ENCODE measurements around the gene SNED1.

The SNED1 gene

DNA sequence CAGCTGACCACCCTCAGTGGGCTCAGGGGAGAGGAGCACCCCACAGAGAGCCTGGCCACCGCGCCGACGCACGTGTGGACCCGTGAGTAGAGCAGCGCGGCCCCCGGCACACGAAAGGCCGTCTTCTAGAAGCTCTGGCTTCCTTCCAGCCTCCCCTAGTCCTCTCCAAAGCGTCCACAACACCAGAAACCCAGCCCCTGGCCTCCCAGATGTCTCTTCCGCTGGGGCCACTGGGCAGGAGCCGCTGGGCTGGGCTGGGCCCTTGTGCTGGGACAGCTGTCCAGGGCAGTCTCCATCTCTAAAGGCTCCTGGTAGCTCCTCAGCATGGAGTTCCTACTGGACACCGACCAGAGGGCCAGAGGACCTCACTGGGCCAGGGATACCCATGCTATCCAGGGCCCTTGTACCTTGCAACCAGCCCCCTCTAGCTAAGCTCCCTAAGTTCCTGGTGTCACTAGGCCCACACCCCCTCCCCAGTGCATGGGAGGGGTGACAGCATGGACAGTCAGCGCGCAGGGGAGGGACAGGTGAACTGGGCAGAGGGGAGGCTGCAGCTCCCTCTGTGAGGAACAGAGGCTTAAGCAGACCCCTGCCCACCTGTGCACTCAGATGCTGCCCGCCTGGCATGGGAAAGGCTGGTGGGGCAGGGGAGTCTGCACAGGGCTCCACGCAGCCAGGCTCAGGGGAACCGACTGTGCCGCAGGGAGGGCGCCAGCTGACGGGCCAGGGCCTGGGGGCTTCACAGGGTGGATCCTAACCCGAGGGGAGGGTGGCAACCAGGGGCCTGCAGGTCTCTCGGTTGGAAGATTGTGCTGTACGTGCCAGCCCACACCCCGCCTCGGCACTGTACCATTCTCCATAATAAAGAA is 70.8 kb downstream of the SNED1 start:
- no peak for DNase-seq

DNA sequence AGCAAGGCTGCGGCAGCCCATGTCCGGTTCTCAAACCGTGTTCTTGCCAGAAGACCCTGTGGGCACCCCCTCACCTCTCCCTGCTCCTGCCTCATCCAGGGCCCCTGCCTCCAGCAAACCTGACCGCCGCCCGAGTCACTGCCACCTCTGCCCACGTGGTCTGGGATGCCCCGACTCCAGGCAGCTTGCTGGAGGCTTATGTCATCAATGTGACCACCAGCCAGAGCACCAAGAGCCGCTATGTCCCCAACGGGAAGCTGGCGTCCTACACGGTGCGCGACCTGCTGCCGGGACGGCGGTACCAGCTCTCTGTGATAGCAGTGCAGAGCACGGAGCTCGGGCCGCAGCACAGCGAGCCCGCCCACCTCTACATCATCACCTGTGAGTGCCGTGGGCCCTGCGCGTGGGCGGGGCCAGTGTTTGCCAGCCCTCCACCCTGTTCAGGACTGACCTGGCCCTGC is 71.4 kb downstream of the SNED1 start:
- DNase-seq = no peak

DNA sequence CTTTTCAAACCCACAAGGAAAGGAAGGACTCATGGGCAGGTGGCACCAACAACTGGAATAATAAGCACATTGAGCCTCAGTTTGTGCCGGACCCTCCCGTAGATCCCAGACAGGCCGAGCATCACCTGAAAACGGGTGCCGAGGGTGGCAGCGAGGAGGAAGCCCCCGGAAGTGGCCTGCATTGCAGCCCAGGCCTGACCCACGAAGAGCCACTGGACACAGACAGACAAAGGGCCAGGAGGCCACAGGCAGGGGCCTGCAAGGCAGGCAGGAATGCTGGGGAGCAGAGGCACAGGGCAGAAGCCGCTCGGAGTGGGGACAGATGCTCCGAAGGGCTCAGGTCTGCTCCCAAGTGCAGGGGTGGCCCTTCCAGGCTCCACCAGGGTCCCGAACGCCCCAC is 71.9 kb downstream of the SNED1 start:
- no peak for DNase-seq

DNA sequence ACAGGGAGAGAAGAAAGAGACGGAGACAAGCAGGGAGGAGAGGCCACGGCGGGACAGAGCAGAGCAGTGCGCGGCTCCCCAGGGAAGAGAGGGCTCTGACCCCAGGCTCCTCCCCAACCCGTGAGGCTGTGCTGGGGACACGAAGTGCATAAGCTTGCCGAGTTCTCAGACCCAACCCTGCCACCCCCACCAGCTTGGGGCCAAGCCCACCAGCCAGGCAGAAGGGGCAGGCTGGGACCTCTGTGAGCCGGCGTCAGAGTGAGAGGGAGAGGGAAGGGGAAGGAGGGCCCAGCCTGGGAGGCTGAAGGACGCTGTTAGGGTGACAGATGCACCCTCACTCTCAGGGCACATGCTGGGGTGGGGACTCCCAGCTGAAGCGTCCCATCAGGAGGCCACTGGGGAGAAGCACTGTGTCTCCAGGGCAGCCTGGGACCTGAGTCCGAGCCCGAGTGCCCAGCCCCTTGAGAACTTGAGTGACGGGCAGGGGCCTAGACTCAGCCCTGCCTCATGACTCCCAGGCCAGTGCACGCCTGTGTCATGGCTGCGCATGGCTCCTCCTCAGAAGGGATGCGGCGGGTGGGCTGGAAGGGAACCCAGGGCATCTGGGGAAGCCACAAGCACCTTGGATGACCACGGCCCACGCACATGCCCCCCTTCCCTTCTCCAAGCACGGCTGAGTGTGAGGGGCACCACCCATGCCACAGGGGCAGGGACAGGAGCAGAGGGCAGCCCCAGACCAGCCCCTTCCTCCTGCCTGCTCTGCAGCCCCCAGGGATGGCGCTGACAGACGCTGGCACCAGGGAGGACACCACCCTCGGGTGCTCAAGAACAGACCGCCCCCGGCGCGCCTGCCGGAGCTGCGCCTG is 72.6 kb downstream of the SNED1 start:
- no peak for DNase-seq

DNA sequence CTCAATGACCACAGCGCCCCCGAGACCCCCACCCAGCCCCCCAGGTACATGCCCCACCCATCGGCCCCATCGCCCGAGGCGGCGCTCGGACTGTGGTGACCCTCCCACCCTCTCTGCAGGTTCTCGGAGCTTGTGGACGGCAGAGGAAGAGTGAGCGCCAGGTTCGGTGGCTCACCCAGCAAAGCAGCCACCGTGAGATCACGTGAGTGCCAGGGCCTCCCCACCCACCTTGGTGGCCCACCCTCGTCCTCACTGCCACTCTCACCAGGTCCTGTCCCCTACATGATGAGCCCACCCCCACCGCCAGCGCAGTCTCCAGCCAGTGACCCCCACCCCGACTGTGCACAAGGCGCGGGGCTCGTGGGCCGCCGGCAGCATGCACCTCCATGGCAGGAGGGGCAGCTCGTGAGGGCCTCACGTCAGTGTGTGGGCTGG is 73.3 kb downstream of the SNED1 start:
- DNase-seq = no peak

DNA sequence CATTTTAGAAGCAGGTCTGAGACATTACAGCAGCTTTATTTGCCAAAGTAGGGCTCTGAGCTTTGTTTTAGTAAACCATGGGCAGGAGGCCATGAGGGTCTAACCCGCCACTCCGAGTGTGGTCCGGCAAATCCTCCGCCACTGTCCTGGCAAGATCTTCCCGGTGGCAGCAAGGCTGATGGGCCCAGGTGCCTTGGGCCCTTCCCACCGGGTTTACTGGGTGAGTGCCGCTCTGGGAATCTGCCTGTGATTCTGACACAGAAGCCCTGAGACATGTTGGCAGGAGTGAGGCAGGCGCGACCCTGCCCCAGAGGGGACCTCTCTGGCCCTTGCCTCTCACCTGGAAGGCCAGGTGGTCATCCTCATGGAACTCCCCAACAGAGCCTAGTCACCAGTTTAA is 73.7 kb downstream of the SNED1 start:
- no peak for DNase-seq

DNA sequence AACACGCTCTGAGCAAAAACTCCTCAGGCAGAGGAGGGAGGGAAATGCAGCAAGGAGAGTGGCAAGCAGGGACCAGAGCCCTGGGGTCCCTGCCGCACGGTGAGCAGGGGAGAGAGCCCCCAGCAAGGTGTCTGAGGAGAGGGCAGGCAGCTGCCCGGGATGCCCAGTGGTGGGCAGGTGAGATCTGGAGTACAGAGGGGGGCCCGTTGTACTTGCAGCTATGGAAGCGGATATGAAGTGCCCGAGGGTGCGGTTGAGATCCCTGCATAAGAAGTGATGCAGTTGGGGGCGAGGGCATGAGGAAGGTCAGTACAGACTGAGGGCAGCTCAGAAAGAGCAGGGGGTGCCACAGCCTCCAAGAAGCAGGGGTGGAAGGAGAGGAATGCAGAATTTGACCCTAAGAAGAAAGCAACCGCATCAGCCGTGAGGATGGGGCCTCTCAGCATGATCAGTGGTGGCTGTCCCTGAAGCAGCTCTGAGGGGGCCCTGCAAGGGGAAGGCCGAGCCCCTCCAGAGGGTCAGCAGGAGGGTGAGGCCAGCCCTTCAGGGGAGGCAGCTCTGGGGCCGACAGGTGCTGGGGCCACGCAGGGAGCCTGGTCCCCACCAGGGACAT is 74.2 kb downstream of the SNED1 start:
- no peak for DNase-seq

DNA sequence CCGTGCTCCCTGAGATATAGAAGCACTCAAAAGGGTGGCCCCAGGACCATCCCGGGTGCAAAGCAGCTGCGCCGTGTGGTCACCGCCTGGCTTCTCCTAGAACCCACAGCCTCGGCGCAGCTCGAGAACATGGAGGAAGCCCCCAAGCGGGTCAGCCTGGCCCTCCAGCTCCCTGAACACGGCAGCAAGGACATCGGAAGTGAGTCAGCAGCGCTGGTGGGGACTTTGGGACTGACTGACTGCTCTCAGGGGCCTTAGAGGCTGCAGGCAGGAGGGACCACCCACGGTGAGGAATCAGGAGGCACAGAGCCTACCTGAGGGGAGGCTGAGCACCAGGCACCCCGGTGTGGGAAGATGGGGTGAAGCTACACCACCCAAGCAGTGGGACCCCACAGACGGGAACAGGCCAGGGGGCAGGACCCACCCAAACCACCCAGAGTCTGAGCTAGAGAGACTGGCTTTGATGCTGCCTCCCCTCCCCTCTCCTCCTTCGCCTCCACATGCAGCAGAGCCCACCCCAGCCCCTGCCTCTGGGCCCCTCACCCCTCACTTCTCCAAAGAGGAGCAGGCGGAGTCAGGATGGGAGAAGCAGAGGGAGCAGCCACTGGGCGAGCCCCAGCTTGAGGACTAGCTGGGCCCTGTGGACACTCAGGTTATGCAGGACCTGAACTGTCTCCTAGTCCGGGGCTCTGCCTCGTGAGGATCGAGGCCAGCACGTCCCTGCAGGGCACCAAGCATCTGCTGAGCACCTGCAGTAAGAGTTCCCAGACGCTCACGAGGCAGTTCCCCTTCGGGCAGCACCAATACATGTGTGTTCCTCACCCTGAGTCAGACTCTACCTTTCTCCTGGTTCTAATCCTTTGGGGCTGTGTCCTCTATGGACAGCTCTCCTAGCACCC is 75.0 kb downstream of the SNED1 start:
- no peak for DNase-seq

DNA sequence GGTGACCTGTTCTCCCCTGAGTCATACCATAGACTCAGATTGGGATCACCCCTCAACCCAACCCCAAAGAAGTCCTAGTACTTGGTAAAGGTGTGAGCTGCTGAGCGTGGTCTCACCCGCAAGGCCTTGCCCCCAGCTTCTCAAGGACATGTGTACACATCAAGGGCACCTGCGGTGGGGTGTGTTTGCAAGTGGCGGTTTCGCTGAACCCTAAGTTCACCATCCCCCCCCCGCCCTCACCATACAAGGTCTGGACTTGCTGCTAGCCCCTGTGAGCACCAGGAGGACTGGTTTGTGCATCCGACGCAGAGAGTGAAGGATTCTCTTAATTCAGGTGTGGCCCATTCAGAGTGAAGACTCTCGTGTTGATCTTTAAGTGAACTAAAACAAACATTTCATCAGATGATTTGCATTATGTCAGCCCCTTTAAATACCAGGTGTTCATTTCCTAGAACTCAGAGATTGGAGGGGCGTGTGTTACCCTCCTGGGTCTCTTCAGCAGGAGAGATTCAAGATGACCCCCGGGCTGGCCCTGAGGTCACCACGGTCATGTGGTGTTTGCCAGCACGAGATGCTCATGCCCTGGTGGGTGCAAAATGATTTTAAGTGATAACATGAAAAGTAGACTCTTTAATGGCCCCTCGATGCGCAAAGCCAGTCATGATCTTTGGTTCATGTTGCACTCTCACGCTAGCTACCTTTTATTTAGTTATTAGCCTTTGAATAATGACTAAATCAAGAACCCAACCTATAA is 75.8 kb downstream of the SNED1 start:
- DNase-seq = no peak

DNA sequence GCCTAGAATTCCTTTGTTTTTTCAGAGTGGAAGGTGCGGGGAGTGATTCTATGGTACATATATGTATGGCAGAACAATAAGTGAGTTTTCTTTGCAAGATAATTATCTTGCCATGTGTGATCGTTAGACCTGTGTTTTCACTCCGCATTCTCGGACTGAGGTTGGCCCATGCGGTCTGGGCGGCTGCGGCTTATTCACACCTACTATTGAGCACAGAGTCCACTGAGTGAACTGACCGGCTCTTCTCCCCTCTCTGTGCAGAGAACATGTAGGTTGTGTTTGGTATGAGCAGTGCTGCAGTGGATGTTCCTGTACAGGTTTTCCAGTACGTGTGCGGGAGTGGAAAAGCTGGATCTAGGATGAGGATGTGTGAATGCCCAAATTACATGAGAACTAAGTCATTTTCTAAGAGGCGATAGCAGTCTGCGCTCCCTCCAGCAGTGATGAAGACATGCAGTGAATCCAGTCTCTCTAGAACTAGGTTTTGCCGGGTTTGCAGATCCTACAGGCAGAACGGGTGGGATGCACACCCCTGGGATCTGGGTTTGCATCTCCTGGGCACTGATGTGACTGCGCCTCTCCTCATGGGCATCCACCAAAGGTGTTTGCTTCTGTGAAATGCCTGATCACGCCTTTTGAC is 76.6 kb downstream of the SNED1 start:
- no peak for DNase-seq

DNA sequence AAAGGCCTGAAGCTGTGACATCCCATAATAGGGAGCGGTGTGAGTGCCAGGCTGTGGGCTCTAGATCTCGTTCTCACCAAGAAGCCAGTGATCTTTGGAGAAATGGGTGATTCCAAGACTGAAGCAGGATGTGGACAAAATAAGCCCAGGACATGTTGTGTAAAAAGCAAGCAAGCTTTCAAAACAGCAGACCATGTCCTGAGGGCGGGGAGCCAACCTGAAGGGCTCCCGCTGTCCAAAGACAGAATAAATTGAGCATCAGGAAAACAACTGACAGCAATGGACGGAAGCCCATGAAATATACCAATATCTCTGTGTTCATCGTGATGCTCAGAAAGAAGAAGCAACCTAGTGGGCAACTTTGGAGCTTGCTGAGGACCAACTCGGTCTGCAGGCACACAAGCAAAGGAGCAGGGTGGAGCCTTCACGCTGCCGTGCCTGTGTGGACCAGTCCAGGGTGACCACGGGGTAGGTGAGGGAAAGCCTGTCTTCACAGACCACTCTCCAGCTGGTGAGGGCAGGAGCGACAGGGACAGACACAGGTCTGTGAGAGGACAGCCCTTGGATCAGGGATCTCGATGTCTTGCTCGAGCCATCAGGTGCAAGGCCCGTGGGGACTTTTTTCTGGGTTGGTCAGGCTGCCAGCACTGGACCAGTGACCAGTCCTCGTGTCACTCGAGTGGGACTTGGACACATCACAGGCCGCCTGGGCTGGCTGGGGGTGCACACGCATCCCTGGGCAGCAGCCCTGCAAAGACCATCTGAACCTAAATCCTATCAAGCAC is 82.2 kb downstream of the SNED1 start:
- DNase-seq = no peak

DNA sequence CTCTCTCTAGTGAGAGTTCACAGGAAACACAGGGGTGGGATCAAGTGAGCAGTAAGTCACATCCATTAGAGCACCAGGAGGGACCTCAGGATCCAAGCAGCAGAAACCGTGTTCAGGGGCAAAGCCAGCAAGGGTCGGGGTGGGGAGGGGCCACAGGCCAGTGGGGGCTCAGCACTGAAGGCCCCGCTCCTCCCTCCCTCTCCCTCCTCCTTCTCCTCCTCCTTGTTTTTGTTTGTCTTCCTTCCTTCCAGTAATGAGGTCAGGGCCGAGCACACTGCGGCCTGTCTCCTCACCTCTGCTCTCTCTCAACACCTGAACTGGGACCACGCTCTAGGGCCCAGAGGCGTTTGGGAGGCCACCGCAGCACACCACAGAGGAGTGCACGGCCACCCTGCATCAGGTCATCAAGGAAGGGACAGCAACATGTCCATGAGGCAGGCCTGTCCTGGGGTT is 82.8 kb downstream of the SNED1 start:
- DNase-seq = no peak

DNA sequence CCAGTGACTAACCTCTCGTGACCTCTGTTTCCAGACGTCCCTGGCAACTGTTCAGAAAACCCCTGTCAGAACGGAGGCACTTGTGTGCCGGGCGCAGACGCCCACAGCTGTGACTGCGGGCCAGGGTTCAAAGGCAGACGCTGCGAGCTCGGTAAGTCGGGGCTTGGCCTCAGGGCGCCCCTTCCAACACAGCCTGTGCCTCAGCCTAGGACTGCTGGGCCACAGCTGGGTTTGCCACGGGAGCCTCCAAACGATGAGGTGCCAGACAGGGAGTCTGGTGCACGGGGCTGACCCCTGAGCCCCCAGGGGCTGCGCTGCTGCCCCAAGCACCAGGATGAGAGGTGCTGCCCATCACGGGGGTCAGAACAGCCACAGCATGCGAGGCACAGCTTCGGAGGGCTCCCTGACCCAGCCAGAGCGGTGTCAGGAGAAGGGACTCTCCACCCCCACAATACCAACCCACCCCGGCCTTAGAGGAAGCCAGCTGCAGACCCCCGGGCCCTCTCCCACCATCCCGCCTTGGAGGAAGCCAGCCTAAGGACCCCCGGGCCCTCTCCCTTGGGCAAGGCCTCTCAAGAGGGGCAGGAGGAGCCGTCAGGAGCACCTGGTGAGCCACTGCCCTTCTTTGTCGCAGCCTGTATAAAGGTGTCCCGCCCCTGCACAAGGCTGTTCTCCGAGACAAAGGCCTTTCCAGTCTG is 83.4 kb downstream of the SNED1 start:
- DNase-seq = no peak

DNA sequence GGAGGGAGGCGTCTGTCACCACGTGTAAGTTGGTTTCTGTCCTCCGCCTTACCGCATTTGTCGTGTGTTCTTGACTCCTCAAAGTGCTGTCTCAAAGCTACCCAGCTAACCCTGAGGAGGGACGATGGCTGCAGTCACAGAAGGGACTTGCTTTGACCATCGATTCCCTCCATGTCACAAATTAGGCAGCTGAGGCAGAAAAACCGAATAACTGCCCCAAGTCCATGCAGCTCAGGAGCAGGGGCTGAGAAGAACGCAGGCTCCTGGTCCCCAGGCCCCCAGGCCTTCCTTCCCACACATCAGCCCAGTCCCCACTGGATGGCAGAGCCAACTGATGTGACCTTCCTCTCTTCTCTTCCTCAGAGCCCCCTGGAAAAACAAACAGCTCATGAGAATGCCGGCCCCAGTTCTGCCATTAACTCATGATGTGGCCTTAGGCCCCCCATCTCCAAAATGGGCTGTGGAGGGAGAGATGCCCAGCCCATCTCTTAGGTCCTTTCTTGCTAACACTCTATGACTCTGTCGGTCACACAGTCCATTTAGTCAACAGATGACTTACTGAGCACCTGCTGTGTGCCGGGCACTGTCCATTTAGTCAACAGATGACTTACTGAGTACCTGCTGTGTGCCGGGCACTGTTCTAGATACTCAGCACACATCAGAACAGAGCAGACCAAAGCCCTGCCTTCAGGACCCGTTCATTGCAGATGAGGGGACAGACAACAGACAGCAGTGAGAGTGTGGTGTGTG is 84.1 kb downstream of the SNED1 start:
- DNase-seq = no peak

DNA sequence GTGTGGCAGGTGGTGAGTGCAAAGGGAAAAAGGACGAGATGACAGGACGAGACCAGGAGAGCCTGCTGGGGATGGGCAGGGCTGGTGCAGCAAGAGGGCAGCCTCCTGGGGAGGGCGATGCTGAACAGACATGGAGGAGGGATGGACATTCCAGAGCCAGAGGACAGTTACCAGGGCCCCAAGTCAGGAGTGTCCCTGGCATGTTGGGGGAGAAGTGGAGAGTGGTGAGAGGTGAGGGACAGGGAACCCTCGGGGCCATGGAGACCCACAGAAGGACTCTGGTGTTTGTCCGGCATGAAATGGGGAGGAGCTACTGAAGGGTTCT is 84.6 kb downstream of the SNED1 start:
- DNase-seq = no peak

DNA sequence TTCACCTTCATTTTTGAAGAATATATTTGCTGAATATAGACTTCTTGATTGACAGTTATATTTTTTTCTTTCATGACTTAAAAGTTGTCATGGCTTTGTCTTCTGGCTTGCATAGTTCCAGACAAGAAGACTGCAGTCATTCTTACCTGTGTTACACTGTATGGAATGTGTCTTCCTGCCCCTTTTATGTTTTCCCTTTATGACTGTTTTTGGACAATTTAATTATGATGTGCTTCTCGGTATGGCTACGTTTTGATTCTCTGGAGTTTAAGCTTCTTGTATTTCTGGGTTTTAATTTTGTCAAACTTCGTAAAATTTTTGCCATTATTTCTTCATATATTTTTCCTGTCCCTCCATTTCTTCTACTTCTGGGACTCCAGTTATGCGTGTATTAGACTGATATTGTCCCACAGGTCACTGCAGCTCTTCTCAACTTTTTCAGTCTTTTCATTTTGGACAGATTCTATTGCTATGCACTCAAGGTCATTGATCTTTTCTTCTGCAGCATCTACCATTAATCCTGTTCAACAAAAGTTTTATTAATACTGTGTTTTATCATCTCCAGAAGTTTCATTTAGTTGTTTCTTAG is 86.5 kb downstream of the SNED1 start:
- DNase-seq = no peak

DNA sequence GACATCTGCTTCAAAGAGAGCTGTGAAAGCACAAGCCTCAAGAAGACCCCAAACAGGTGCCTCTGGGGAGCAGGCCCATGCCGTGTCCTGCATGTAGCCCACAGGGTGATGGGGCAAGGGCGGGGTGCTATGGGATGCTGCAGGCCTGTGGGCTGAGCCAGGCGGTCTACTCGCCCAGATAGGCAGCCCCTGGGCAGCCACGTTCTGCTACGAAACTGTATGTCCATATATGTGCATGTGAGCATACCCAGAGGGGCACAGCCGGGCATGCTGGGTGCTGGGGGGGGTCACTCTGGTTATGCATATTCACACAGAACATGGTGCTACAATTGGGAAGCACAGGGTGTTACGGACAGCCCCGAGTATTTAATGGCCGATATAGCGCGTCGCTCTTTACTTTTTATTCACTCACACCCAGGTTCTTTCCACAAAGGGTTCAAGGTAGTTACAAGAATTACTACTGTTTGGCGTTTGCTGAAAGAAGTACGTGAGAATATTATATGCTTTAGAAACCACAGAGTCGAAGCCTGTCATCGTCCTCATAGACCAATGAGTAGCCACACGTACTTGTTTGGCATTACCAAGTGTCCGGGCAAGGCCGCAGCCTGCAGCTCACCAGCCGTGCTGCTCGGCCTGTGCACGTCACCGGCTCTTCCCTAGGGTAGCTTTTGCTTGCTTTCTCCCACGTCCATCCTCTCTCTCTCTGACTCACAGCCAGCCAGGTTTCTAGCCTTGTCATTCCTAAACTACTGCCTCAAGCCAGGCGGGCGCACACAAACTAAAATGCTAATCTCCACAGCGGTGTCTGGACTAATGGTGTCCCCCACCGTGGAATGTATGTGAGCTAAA is 89.2 kb downstream of the SNED1 start:
- DNase-seq = no peak

DNA sequence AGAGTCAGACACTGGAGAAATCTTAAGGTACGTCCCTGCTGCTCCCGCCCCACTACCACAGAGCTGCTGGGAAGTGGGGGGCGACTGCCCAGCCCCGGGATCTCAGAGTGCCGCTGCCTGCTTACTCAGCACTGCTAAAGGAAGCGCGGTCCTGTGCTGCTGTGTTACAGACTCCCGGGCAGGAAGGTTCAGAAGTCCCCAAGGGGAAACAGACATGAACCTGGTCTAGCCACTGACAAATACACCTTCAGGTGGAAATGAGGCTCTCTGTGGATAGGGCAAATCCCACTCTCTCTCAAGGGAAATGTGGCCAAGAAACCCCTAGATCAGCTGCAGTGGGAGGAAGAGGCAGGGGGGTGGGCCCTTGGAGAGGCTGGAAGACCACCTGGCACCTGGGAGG is 90.0 kb downstream of the SNED1 start:
- no peak for DNase-seq

Measured in NCI-H446 treated with DMSO at 0.1 percent for 48 hours (cell line).